AG09319 (cell line): Measurements from ENCODE around the gene PTPRD.

Experiments used
- DNase-seq: peaks from one replicate; pipeline ENCODE4 v3.0.0-alpha.2; 2010; ENCODE audit warnings: low read depth; ENCODE audit errors: extremely low read depth
- CTCF ChIP-seq: IDR thresholded peaks from 2 replicates; pipeline ENCODE4 v1.5.1; 2011; ENCODE audit warnings: low read depth, mild to moderate bottlenecking, inconsistent platforms, low read length, moderate library complexity

The PTPRD gene

GRCh38 chr9:9893837-9894236 lies 719.0 kb downstream of the PTPRD start:
- no peak for TF ChIP-seq CTCF

GRCh38 chr9:9892217-9892616 lies 720.6 kb downstream of the PTPRD start:
- no peak for DNase-seq
- TF ChIP-seq CTCF: no peak

More at GRCh38 chr9:9893837-9894236, 719.0 kb downstream of the PTPRD start:
- no peak for DNase-seq

GRCh38 chr9:9881692-9882091 lies 731.1 kb downstream of the PTPRD start:
- DNase-seq: no peak
- no peak for TF ChIP-seq CTCF

GRCh38 chr9:9874270-9874669 lies 738.5 kb downstream of the PTPRD start:
- TF ChIP-seq CTCF: no peak
- DNase-seq: no peak

- no peak for TF ChIP-seq CTCF
- no peak for DNase-seq
Measured at GRCh38 chr9:9862235-9862810, 750.5 kb downstream of the PTPRD start.

GRCh38 chr9:9855177-9856078 lies 757.4 kb downstream of the PTPRD start:
- TF ChIP-seq CTCF: no peak
- DNase-seq: no peak

- TF ChIP-seq CTCF: no peak
- DNase-seq: no peak
Measured at GRCh38 chr9:9847750-9848149, 765.1 kb downstream of the PTPRD start.
